SK-N-SH (cell line): ENCODE measurements around the gene C12orf60.

Experiments used
- EP300 ChIP-seq, 2 experiments: IDR thresholded peaks; 2 replicates each; pipeline versions ENCODE4 v1.4.0 to v1.6.1; 2012; ENCODE audit warnings: borderline replicate concordance in 1 of 2, low read depth in 1 of 2, low read length in 1 of 2
- MXI1 ChIP-seq: IDR thresholded peaks from 2 replicates; pipeline ENCODE4 v1.6.1; 2012; ENCODE audit warnings: mild to moderate bottlenecking, low read depth, low read length, improper control_type of control experiment
- NRF1 ChIP-seq: IDR thresholded peaks from 2 replicates; pipeline ENCODE4 v1.6.1; 2012; ENCODE audit warnings: low read depth, mild to moderate bottlenecking, low read length
- POLR2AphosphoS5 ChIP-seq: IDR thresholded peaks from 2 replicates; pipeline ENCODE4 v1.6.1; 2012; ENCODE audit warnings: low read depth, low read length
- RFX5 ChIP-seq: IDR thresholded peaks from 2 replicates; pipeline ENCODE4 v1.6.1; 2012; ENCODE audit warnings: mild to moderate bottlenecking, improper control_type of control experiment, low read length
- RXRA ChIP-seq: IDR thresholded peaks from 2 replicates; pipeline ENCODE4 v1.4.0; 2012; ENCODE audit warnings: low read depth, mild to moderate bottlenecking, borderline replicate concordance
- TF ChIP-seq, protein P1 (sequence below): IDR thresholded peaks from 2 replicates; pipeline ENCODE4; 2012
- TF ChIP-seq, protein P2 (sequence below): fragments of 150-350 bp; IDR thresholded peaks from 2 replicates; pipeline ENCODE4 v1.6.1; 2017; ENCODE audit warnings: antibody characterized with exemption, low read length, low read depth, borderline replicate concordance
- TF ChIP-seq, protein P3 (sequence below): fragments of 200-600 bp; sonication (generic); IDR thresholded peaks from 2 replicates; pipeline ENCODE4 v1.6.1; 2017; ENCODE audit warnings: antibody characterized with exemption, mild to moderate bottlenecking, moderate library complexity

DNA sequence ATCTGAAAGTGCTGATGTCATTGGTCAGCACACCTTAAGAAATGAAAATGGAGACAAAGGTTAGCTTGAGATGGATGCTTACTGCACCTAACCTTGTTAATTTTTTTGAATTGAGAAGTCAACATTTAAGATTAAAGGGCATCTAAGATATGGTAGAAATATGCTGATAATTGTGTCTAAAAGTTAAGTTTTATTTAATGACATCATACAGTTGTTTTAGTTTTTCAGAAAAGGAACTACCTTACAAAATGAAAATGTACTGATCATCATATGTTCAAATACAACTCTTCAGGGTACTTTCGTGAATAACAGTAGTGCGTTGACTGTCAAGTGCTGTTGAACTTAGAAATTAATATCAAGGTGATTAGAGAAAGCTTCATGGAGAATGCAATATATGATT lies 8.0 kb downstream of the C12orf60 start:
- TF ChIP-seq POLR2AphosphoS5 = no peak
- TF ChIP-seq MXI1 = no peak
- TF ChIP-seq, protein P1, sequence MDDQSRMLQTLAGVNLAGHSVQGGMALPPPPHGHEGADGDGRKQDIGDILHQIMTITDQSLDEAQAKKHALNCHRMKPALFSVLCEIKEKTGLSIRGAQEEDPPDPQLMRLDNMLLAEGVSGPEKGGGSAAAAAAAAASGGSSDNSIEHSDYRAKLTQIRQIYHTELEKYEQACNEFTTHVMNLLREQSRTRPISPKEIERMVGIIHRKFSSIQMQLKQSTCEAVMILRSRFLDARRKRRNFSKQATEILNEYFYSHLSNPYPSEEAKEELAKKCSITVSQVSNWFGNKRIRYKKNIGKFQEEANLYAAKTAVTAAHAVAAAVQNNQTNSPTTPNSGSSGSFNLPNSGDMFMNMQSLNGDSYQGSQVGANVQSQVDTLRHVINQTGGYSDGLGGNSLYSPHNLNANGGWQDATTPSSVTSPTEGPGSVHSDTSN = no peak
- TF ChIP-seq, protein P2, sequence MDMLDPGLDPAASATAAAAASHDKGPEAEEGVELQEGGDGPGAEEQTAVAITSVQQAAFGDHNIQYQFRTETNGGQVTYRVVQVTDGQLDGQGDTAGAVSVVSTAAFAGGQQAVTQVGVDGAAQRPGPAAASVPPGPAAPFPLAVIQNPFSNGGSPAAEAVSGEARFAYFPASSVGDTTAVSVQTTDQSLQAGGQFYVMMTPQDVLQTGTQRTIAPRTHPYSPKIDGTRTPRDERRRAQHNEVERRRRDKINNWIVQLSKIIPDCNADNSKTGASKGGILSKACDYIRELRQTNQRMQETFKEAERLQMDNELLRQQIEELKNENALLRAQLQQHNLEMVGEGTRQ = no peak
- TF ChIP-seq, protein P3, sequence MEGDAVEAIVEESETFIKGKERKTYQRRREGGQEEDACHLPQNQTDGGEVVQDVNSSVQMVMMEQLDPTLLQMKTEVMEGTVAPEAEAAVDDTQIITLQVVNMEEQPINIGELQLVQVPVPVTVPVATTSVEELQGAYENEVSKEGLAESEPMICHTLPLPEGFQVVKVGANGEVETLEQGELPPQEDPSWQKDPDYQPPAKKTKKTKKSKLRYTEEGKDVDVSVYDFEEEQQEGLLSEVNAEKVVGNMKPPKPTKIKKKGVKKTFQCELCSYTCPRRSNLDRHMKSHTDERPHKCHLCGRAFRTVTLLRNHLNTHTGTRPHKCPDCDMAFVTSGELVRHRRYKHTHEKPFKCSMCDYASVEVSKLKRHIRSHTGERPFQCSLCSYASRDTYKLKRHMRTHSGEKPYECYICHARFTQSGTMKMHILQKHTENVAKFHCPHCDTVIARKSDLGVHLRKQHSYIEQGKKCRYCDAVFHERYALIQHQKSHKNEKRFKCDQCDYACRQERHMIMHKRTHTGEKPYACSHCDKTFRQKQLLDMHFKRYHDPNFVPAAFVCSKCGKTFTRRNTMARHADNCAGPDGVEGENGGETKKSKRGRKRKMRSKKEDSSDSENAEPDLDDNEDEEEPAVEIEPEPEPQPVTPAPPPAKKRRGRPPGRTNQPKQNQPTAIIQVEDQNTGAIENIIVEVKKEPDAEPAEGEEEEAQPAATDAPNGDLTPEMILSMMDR = no peak
- no peak for TF ChIP-seq RXRA
- TF ChIP-seq EP300 (IDR thresholded peaks at IDR 0.05; ENCODE audit: borderline replicate concordance in 1 of 2, low read depth in 1 of 2, low read length in 1 of 2) = no peak
- TF ChIP-seq NRF1 = no peak
- no peak for TF ChIP-seq RFX5
